PC-9 (cell line): ENCODE data around the gene AQP12A.

Experiments used
- EZH2 ChIP-seq: fragments of 200-600 bp; sonication (generic); IDR thresholded peaks from 2 replicates; pipeline ENCODE4 v1.8.0; 2017; ENCODE audit warnings: antibody characterized with exemption, low read depth
- TF ChIP-seq, protein P1 (sequence below): fragments of 200-600 bp; sonication (generic); conservative IDR thresholded peaks from 2 replicates; pipeline ENCODE4 v1.6.1; 2017; ENCODE audit warnings: mixed run types, antibody characterized with exemption, mild to moderate bottlenecking, moderate library complexity

DNA sequence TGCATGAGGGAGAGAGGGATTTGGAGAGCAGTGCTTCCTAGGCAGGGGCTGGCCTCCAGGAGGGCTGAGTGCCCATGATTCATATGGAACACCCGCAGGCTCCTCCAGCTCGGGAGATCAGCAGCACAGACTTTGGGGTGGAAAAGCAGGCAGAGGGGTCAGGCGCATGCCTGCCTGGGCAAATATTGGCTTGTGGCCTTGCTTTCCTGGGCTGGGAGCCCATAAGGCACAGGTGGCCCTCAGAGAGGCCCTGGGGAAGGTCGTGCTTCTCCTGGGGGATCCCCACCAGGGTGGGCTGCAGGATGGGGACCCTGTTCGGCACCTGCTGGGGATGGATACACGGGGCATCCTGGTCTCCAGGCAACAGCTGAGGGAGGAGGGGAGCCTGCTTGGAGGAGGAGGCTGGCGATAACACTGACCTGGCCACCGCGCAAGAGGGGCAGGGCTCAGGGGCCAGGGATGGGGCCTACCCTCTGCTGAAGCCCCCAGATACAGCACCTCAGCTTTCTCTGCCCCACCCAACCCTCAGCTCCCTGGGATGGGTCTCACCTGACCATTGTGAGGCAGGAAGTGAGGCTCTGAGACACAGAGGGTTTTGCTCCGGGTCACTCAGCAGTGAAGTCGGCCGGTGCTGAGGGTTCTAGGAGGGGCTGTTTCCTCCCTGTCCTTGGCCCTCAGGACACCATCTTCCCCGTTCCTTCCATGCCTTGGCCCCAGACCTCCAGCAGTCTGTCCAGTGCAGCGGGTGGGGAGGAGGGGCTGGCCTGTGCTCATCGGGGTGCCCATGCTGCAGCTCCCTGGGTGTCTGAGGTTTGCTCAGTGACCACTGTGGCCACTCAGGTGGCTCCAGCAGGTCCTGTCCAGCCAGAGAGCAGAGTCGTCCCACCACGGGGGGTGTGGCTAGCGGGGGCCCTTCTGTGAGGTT is 12.0 kb downstream of the AQP12A start:
- TF ChIP-seq EZH2, result no peak
- TF ChIP-seq, protein P1, sequence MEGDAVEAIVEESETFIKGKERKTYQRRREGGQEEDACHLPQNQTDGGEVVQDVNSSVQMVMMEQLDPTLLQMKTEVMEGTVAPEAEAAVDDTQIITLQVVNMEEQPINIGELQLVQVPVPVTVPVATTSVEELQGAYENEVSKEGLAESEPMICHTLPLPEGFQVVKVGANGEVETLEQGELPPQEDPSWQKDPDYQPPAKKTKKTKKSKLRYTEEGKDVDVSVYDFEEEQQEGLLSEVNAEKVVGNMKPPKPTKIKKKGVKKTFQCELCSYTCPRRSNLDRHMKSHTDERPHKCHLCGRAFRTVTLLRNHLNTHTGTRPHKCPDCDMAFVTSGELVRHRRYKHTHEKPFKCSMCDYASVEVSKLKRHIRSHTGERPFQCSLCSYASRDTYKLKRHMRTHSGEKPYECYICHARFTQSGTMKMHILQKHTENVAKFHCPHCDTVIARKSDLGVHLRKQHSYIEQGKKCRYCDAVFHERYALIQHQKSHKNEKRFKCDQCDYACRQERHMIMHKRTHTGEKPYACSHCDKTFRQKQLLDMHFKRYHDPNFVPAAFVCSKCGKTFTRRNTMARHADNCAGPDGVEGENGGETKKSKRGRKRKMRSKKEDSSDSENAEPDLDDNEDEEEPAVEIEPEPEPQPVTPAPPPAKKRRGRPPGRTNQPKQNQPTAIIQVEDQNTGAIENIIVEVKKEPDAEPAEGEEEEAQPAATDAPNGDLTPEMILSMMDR, result no peak
